ENCODE measurements around the gene GRK2.

GRK2 gene

GRCh38 chr11:67301951-67302516 lies 35.8 kb downstream of the GRK2 start:
- no peak for DNase-seq

- no peak for DNase-seq
Observed at GRCh38 chr11:67302571-67303131, 36.4 kb downstream of the GRK2 start.

GRCh38 chr11:67303132-67303834 lies 37.0 kb downstream of the GRK2 start, which contains the start of gene SSH3:
Gene SSH3, plus strand, starts transcription at chr11:67303530. Its CDS starts 96 bp downstream, at chr11:67303626.
- no peak for DNase-seq

GRCh38 chr11:67303835-67304411 lies 37.6 kb downstream of the GRK2 start:
- no peak for DNase-seq

- DNase-seq: no peak
Observed at GRCh38 chr11:67304511-67305113, 38.3 kb downstream of the GRK2 start.

- DNase-seq: no peak
Observed at GRCh38 chr11:67306769-67307544, 40.7 kb downstream of the GRK2 start.

- no peak for DNase-seq
Observed at GRCh38 chr11:67307545-67308001, 41.3 kb downstream of the GRK2 start.

GRCh38 chr11:67308031-67308866 lies 42.0 kb downstream of the GRK2 start:
- DNase-seq: no peak

GRCh38 chr11:67309166-67309565 lies 42.9 kb downstream of the GRK2 start:
- DNase-seq: no peak

- DNase-seq: no peak
Observed at GRCh38 chr11:67309661-67310061, 43.4 kb downstream of the GRK2 start.

GRCh38 chr11:67310246-67311050 lies 44.2 kb downstream of the GRK2 start:
- no peak for DNase-seq

GRCh38 chr11:67311051-67311555 lies 44.8 kb downstream of the GRK2 start:
- no peak for DNase-seq

- no peak for DNase-seq
Observed at GRCh38 chr11:67311556-67312082, 45.3 kb downstream of the GRK2 start.

GRCh38 chr11:67312187-67313021 lies 46.1 kb downstream of the GRK2 start:
- no peak for DNase-seq

GRCh38 chr11:67313125-67313890 lies 47.0 kb downstream of the GRK2 start:
- no peak for DNase-seq

- no peak for DNase-seq
Observed at GRCh38 chr11:67314218-67314617, 47.9 kb downstream of the GRK2 start.

GRCh38 chr11:67315325-67315909 lies 49.1 kb downstream of the GRK2 start:
- DNase-seq: no peak

- no peak for DNase-seq
Observed at GRCh38 chr11:67316882-67317204, 50.6 kb downstream of the GRK2 start.

Measured in NCI-H446 treated with DMSO at 0.1 percent for 48 hours (cell line).